A549 (cell line): ENCODE data around the gene SHC2.

Experiments used
- CEBPB ChIP-seq, 2 experiments: fragments of >200 bp in 1 of 2; sonication (Bioruptor Twin) in 1 of 2; formaldehyde crosslinking in 1 of 2; IDR thresholded peaks; 2 replicates each; pipeline ENCODE4 v1.6.1; 2012 to 2016
- ZNF302 ChIP-seq: fragments of 250-450 bp; sonication (Bioruptor Pico); IDR thresholded peaks from 2 replicates; pipeline ENCODE4 v1.9.0; 2021; ENCODE audit warnings: inconsistent platforms, mild to moderate bottlenecking, moderate library complexity
- TF ChIP-seq, protein P1 (sequence below): fragments of >200 bp; sonication (Bioruptor Twin); formaldehyde crosslinking; IDR thresholded peaks from 3 replicates; pipeline ENCODE4 v1.5.1; 2016
- TF ChIP-seq, protein P2 (sequence below): fragments of 200-600 bp; sonication (generic); IDR thresholded peaks from 2 replicates; pipeline ENCODE4 v1.6.1; 2016; ENCODE audit warnings: antibody characterized with exemption, mild to moderate bottlenecking, moderate library complexity

DNA sequence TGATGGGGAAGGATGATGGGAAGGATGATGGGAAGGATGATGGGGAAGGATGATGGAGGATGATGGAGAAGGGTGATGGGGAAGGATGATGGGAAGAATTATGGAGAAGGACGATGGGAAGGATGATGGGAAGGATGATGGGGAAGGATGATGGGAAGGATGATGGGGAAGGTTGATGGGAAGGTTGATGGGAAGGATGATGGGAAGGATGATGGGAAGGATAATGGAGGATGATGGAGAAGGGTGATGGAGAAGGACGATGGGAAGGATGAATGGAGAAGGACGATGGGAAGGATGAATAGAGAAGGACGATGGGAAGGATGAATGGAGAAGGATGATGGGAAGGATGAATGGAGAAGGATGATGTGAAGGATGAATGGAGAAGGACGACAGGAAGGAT is 65.4 kb downstream of the SHC2 start:
- TF ChIP-seq, protein P1, sequence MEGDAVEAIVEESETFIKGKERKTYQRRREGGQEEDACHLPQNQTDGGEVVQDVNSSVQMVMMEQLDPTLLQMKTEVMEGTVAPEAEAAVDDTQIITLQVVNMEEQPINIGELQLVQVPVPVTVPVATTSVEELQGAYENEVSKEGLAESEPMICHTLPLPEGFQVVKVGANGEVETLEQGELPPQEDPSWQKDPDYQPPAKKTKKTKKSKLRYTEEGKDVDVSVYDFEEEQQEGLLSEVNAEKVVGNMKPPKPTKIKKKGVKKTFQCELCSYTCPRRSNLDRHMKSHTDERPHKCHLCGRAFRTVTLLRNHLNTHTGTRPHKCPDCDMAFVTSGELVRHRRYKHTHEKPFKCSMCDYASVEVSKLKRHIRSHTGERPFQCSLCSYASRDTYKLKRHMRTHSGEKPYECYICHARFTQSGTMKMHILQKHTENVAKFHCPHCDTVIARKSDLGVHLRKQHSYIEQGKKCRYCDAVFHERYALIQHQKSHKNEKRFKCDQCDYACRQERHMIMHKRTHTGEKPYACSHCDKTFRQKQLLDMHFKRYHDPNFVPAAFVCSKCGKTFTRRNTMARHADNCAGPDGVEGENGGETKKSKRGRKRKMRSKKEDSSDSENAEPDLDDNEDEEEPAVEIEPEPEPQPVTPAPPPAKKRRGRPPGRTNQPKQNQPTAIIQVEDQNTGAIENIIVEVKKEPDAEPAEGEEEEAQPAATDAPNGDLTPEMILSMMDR = no peak
- TF ChIP-seq ZNF302 = no peak
- TF ChIP-seq, protein P2, sequence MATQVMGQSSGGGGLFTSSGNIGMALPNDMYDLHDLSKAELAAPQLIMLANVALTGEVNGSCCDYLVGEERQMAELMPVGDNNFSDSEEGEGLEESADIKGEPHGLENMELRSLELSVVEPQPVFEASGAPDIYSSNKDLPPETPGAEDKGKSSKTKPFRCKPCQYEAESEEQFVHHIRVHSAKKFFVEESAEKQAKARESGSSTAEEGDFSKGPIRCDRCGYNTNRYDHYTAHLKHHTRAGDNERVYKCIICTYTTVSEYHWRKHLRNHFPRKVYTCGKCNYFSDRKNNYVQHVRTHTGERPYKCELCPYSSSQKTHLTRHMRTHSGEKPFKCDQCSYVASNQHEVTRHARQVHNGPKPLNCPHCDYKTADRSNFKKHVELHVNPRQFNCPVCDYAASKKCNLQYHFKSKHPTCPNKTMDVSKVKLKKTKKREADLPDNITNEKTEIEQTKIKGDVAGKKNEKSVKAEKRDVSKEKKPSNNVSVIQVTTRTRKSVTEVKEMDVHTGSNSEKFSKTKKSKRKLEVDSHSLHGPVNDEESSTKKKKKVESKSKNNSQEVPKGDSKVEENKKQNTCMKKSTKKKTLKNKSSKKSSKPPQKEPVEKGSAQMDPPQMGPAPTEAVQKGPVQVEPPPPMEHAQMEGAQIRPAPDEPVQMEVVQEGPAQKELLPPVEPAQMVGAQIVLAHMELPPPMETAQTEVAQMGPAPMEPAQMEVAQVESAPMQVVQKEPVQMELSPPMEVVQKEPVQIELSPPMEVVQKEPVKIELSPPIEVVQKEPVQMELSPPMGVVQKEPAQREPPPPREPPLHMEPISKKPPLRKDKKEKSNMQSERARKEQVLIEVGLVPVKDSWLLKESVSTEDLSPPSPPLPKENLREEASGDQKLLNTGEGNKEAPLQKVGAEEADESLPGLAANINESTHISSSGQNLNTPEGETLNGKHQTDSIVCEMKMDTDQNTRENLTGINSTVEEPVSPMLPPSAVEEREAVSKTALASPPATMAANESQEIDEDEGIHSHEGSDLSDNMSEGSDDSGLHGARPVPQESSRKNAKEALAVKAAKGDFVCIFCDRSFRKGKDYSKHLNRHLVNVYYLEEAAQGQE = no peak
- TF ChIP-seq CEBPB (IDR thresholded peaks at IDR 0.05) = no peak
